ENCODE data around the gene GARIN5B.
"Not testable (repeated sequence)": the region's sequence is repeated elsewhere in the genome, so short reads cannot be mapped to it uniquely, and the experiment has no call there.

Gene GARIN5B

DNA sequence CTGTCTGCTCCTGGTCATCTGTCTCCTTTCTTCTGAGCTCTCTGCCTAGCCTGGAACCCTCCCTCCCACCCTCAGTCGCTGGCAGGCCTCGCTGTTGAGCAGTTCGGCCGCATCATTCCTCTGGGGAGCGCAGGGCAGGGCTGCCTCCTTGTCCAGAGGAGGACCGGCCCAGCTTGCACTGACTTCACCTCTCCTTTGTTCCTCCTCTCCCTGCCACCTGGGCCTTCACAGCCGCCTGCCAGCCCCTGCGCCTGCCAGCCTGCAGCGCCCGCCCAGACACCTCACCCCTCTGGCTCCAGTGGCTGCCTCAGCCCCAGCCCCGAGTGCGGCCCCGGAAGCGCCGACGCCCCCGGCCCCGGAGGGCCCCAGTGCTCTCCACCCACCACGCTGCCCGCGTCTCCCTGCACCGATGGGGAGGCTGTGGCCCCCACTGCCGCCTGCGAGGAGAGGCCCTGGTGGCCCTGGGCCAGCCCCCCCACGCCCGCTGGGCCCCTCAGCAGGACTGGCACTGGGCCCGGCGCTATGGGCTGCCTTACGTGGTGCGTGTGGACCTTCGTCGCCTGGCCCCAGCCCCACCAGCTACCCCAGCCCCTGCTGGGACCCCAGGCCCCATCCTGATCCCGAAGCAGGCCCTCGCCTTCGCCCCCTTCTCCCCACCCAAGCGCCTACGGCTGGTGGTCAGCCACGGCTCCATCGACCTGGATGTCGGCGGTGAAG is 16.2 kb downstream of the GARIN5B start:
- no peak for FAIRE-seq

DNA sequence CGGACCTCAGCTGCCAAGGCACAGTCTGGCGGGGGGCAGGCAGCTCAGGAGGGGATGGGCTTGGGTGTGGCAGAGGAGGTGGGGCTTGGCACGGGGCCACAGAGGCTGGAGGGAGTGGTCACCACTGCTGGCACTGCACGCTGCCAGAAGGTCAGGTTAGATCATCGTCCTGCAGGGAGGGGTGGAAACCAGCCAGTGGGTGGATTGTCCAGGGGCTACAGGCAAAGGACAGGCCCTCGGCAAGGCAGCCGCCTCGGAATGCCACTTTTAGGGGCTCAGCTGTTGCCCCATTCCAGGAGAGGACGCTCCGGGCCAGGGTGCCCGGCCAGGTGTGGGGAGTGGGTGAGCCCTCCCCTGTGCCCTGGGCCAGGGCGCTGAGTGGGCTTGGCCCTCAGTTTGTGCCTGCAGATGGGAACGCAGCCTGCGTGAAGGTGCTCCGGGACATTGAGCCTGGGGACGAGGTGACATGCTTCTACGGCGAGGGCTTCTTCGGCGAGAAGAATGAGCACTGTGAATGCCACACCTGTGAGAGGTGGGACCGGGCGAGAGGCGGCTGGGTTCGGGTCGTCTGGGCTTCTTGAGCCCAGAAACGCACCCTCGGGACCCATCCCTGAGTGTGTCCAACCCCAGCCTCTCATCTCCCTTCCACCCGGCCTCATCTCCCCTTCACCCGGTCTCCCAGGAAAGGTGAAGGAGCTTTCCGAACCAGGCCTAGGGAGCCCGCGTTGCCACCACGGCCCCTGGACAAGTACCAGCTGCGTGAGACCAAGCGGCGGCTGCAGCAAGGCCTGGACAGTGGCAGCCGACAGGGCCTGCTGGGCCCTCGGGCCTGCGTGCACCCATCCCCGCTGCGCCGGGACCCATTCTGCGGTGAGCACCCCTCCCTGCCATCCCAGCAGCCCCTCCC is 17.0 kb downstream of the GARIN5B start:
- FAIRE-seq: no peak

DNA sequence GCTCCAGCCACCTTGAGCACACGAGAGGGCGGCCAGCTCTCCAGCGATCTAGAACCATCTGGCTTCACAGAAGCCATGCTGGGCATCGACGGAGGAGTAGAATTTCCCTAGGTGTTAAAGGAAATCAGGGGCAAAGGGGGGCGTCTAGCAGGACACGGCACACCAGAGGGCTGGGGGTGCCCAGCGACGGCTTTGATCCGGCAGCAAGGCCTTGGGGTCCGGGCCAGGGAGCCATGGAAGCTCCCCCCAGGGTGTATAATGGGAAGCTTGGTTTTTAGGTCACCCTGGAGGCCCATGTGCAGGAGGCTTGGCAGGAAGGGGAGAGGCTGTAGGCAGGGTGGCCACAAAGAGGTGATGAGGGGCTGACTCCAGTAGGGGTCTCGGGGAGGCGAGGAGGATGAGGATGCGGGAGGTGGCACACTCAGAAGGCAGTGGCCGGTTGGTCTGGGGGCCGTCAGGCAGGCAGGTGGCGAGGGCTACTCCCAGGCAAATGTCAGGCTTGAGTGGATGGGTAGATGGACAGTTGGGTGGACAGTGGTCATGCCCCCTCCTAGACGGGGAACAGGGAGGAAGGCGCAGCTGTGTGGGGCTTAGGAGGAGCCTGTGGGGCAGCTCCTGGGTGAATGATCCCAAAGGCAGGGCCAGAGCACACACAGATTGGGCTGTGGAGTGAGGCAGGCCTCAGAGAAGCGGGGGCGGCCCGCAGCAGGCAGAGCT is 17.8 kb downstream of the GARIN5B start:
- FAIRE-seq: no peak

DNA sequence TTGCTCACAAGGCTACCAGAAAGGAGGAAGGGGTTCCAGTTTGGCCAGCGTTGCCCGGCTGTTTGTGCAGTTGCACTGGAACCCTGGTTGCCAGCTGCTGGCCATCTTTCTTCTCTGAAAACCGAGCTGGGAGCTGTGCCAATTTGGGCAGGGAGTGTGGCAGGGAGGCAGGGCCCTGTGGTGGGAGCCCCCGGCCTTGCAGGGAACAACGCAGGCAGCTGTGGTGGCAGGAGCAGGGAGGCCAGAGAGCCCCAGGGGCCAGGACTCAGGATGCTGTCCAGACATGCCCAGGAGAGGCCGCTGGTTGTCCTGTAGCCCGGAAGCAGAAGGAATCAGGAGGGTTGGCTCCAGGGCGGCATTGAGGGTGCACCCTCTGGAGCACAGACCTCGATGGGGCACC is 18.6 kb downstream of the GARIN5B start:
- FAIRE-seq: no peak

DNA sequence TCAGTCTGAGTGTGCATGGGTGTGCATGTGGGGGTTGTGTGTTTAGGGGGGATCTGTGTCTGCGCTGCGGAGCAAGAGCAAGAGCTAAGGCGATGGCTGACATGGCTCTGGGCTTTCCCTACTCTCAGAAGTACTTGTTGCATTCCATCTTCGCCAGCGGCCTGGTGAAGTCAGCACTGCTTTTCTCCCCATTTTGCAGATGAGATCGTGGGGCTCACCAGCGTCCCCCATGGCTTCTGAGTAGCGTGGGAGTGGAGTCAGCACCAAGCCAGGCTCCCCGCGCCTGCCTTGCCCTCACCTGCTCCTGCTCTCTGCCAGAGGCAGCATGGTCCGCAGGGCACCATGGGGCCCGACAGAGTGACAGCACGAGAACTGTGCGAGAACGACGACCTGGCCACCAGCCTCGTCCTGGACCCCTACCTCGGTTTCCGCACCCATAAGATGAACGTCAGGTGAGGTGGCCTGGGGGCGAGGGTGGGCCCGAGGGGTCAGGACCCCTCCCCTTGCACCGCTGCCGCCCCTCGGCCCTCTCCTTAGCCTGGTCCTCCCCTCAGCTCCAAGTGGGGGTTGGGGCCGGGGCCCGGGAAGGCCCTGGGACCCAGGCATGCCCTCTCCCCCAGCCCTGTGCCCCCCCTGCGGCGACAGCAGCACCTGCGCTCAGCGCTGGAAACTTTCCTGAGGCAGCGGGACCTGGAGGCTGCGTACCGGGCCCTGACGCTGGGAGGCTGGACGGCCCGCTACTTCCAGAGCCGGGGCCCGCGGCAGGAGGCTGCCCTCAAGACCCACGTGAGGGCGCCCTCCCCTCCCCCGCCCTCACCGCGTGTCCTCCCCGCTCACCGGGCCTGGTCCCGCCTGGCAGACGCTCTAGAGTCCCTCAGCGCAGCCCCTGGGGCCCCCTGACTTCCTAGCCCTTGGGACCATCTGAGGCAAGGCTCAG is 21.2 kb downstream of the GARIN5B start:
- no peak for FAIRE-seq

DNA sequence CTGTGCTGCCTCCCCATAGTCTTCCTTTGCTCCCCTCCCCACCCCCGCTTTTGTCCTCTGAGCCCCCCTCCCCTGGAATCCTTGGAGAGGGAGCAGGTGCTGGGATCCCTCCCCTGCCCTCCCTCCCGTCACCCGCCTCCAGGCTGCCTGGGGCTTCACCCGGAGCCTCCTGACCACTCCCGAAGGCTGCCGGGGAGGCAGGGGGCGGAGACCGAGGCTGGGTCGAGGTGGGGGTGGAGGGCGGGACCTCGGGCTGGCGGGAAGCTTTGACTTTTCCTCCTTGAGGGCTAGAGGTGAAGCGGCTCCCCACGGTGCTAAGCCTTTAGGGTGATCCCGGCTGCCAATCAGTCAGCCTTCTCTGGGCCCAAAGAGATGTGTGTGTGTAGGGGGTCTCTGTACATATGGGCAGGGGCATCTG is 21.9 kb downstream of the GARIN5B start:
- no peak for FAIRE-seq

DNA sequence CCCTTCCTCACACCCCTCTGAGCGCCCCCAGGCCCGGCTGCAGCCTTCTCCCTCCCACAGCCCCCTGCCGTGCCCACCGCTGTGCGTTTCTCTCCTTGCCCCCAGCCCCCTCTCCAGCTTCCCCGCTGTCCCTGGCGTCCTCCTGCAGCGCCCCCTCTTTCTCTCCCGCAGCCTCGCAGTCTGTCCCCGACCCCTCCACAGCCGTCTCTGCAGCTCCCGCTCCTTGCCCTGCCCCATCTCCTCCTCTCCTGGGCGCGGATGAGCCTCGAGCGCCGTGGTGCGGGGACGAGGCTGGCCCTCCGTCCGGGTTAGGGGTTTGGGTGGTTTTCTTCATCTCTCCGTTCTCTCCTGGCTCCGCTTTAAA is 22.3 kb downstream of the GARIN5B start:
- FAIRE-seq: no peak

DNA sequence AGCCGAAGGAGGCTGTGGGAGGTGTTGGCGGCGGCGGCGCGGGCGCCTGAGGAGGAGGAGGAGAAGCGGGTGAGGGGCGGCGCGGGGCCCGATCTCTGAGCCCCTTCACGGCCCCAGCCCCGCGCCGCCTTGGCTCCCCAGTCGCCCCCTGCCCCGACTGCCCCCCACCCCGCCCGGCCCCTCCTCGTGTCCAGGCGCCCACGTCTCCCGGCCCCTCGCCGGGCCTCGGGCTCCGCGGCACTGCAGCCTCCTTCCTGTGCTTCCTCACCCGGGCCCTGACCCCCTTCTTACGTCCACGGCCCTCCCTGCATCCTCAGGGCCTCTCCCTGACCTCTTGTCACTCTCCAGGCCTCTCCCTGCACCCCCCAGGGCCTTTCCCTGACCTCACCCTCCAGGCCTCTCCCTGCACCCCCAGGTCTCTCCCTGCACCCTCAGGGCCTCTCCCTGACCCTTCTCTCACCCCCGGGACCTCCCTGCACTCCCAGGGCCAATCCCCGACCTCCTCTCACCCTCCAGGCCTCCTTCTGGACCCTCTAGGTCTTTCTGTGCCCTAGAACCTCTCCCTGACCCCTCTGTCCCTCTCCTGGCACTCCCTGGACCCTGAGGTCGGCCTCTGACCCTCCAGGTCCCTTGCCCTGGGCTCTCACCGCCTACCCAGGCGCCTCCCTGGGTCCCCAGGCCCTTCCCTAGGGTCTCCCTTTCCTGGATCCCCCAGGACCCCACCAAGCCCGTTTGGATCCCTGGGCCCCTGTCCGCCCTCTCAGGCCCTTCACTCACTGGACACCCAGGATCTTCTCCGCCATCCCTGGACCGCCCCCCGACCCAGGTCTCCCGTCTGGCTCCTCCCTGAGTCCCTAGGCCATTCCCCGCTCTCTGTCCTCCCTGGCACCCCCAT is 22.9 kb downstream of the GARIN5B start:
- no peak for FAIRE-seq

DNA sequence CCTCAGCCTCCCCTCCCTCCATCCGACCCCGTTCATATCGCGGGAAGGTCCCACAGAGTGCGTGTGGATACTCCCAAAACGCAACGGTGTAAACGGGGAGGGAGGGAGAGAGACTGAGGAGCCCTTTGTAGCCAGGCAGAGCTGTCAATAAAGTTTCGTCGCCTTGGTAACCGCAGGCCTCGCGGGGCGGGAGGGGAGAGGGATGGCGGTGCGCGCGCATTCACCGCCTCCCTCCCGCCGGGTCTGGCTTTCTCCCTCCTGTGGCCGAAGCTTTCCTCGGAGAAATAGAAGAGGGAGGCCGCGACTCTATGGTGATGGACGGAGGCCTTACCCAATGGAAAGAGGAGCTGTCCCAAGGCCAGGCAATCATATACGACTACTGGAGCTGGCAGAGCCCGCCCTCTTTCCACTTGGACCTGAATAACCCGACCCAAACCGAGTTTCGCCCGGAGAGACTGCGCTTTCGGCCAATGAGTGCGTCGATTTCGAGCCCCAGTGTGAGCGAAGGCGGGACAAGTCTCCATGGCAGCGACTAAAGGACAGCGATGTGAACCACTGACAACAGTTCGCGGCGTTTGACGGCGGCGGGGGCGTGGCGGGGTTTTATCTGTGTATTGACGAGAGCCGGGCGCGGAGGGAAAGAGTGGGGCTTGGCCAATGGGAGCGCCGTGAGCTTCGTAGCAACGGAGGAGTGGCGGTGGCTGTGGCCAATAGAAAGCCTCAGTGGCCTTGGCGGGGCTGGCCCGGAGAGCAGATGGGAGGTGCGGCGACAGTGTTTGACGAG is 23.8 kb downstream of the GARIN5B start, which contains the start of gene KMT5C:
KMT5C (plus strand) TSS at position 772 of the 784 bp plus-strand sequence. CDS start 2,061 bp downstream, outside the sequence.
- FAIRE-seq: peak; percentile 100

DNA sequence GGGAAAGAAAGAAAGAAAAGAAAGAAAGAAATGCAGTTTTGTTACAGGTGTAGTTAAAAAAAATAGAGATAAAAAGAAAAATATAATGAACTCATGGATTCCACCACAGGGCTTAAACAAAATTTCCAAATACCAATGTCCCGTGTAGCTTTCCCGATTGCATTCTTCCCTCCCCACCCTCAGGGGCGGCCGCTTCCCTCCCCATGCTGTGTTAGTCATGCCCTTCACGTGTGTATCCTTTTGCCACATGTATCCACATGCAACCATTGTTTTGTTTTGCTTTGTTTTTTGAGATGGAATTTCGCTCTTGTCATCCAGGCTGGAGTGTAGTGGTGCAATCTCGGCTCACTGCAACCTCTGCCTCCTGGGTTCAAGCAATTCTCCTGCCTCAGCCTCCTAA is 27.0 kb downstream of the GARIN5B start:
- FAIRE-seq: no peak

DNA sequence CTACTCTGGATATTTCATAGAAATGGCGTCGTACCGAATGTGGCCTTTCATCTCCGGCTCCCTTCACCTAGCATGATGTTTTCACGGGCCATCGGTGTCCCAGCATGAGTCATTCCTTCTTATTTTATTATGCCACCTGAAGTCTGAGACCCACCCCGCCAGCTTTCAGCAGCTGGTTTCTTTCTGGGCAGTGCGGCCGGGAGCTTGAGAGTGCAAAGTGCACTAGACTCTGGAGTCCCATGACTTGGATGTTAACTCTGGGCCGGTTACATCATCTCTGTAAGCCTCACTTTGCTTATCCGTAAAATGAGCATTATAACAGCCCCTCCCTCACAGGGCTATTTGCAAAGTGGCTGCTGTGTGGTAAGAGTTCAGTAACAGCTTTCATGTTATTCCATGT is 29.2 kb downstream of the GARIN5B start:
- no peak for FAIRE-seq

DNA sequence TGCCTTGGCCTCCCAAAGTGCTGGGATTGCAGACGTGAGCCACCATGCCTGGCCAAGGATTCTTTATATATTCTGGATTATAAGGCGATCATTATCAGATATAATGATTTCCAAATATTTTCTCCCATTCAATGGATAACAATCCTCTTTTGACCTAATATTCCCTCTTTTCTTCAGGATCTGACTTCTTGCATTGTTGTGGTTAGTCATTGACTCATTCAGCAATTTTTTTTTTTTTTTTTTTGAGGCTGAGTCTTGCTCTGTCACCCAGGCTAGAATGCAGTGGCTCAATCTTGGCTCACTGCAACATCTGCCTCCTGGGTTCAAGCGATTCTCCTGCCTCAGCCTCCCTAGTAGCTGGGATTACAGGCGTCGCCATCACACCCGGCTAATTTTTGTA is 33.3 kb downstream of the GARIN5B start:
- not testable (repeated sequence) for FAIRE-seq

DNA sequence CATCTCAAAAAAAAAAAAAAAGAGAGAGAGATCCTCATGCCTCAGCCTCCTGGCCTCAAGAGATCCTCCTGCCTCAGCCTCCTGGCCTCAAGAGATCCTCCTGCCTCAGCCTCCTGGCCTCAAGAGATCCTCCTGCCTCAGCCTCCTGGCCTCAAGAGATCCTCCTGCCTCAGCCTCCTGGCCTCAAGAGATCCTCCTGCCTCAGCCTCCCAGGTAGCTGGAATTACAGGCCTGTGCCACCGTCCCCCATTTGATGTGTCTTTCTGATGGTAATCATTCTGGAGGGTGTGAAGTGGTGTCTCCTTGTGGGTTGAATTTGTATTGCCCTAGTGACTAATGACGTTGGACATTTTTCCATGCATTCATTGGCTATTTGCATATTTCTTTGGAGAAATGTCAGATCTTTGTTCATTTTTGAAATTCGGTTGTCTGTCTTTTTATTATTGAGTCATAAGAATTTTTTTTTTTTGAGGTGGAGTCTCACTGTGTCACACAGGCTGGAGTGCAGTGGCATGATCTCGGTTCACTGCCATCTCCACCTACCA is 34.2 kb downstream of the GARIN5B start:
- FAIRE-seq: not testable (repeated sequence)

DNA sequence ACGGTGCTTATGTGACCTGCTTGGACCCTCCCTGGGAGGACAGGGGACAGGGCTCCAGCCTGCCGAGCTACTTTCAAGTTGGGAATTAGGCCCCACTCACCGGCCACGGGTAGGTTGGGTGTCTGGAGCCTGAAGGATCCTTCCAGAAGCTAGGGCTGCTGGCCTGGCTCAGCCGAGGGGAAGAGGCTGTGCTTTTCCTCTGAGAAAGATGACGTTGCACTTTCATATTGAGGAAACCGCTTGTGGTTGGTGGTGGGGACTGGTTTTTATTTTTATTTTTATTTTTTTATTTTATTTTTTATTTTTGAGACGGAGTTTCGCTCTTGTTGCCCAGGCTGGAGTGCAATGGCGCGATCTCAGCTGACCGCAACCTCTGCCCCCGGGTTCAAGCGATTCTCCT is 37.9 kb downstream of the GARIN5B start, which contains the start of gene TMEM150B:
TMEM150B (minus strand) TSS at position 170 of the 400 bp plus-strand sequence. CDS start 4,305 bp downstream, outside the sequence.
- FAIRE-seq: no peak

DNA sequence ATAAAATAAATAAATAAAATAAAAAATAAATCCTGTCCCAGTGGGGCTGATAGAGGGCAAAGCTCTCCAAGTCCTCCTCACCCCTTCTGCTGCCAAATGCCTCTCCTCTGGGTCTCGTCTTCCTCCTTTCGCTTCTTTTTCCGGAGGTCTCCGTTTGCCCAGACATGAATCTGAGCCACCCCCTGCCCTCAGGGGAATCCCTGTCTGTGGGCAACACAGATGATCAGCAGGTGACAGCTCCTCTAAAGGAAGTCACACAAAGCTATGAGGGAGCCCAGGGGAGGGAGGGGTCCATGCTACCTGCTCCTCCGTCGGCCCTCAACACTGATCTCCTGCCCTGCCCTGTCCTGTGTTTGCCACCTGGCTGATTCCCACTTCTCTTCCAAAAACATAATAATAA is 38.4 kb downstream of the GARIN5B start:
- FAIRE-seq: no peak

DNA sequence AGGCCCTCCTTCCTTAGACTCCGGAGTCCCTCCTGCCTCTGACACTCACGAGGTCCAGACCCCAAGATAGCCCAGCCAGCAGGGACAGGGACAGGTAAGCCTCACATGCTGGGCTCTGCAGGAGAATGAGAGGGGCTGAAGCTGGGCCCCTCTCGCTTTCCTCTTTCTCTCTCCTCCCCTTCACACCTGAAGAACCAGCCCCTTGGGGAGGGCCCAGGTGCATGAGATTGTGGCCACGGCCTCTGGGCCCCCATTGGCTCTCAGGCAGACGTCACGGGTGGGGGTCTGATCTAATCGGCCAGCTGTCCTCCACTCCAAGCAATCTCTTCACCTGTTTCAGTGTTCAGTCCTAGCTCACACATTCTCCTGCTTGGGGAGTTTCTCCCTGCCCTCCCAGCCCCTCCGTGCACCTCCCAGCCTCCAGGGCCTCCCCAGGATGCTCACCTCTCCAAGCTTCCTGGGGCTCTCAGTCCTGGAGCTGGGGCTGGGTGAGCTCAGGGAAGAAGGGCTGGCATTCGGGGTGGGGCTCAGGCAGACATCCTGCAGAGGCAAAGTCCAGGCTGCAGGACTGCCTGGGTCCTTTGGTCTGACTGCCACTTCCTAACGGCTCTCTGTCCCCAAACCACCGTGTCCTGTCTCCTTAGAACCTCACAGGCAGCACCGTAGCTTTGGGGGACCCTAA is 40.7 kb downstream of the GARIN5B start:
- no peak for FAIRE-seq

DNA sequence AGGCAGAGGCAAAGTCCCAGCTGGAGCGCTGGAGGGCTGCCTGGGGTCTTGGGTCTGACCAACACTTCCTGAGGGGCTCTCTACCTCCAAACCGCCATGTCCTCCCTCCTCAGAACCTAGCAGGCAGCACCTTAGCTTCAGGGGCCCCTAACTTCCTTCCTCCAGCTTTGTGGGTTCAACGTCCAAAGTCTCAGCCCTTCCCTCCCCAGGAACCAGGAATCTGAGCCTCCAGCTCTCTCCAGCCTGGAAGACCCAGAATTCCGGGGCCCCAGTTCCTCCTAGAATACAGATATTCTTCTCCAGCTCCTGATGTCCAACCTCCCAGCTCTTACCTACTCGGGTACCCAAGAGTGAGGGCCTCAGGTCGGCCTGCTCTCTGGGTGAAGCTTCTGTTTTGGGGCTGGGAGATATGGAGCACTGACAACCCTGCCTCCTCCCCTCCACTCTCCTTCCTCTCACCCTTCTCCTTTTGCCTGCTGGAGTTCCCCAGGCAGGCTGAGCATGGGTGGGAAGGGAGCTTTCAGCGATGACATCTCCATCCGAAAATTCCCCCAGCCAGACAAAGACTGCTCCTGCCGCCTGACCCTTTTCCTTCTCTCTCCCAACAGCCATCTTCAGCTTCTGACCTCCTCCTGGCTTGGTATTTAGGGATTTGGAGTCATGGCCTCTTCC is 41.5 kb downstream of the GARIN5B start:
- FAIRE-seq: no peak

DNA sequence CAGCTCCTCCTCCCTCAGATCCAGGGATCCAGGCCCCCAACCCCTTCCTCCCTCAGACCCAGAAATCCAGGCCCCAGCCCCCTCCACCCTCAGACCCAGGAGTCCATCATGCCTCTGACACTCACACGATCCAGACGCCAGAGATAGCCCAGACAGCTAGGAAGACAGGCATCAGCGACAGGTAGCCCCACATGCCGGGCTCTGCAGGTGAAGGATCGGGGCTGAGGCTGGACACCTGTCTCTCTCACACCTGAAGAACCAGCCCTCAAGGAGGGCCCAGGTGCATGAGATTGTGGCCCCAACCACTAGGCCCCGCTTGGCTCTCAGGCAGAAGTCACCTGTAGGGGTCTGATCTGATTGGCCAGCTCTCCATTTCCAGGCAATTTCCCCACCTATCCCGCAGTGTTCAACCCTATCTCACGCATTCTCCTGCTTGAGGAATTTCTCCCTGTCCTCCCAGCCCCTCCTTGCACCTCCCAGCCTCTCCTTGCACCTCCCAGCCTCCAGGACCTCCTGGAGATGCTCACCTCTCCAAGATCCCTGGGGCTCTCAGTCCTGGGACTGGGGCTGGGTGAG is 42.1 kb downstream of the GARIN5B start:
- FAIRE-seq: no peak
